Tibial nerve (tissue), 4 donors: ENCODE measurements around the gene SLC25A31.

Source experiments
- CTCF ChIP-seq, 5 experiments: fragments of 200-600 bp in 3 of 5; fragments of 450-650 bp in 2 of 5; sonication (generic) in 3 of 5; IDR thresholded peaks; one replicate each; pipeline ENCODE4 v1.5.1; 2016 to 2019; ENCODE audit warnings: antibody characterized with exemption in 5 of 5, mild to moderate bottlenecking in 3 of 5, moderate library complexity in 2 of 5
- EP300 ChIP-seq, 2 donors: sonication (generic); formaldehyde crosslinking; IDR thresholded peaks; one replicate each; pipeline ENCODE4 v1.6.1; 2017; ENCODE audit warnings: antibody characterized with exemption in 2 of 2, mild to moderate bottlenecking in 1 of 2
- POLR2A ChIP-seq, 2 donors: fragments of 450-650 bp; IDR thresholded peaks; one replicate each; pipeline ENCODE4 v1.6.1; 2017; ENCODE audit warnings: antibody characterized with exemption in 2 of 2, mild to moderate bottlenecking in 2 of 2, moderate library complexity in 2 of 2

- no peak for TF ChIP-seq POLR2A (IDR thresholded peaks at IDR 0.05)
- TF ChIP-seq CTCF (IDR thresholded peaks at IDR 0.05) = no peak
- TF ChIP-seq EP300 (IDR thresholded peaks at IDR 0.05) = no peak
Observed at GRCh38 chr4:127730142-127730913, at the start of gene SLC25A31.
